UCSD-AML1 (cell line): ENCODE results near the gene GTPBP4.
"Not testable (repeated sequence)": the region's sequence is repeated elsewhere in the genome, so short reads cannot be mapped to it uniquely, and the experiment has no call there.

Source experiments
- DNase-seq: peaks from one replicate; lab custom pipeline; 2025; ENCODE audit not compliant: unreplicated experiment; lab: John Stamatoyannopoulos, UW

The GTPBP4 gene

GRCh38 chr10:1056326-1057105 lies 68.3 kb downstream of the GTPBP4 start, which contains the start of gene WDR37:
TSS of gene WDR37 (plus strand) at chr10:1056385. CDS start at chr10:1072156, 15,771 bp downstream.
- DNase-seq: peak; percentile 88

DNA sequence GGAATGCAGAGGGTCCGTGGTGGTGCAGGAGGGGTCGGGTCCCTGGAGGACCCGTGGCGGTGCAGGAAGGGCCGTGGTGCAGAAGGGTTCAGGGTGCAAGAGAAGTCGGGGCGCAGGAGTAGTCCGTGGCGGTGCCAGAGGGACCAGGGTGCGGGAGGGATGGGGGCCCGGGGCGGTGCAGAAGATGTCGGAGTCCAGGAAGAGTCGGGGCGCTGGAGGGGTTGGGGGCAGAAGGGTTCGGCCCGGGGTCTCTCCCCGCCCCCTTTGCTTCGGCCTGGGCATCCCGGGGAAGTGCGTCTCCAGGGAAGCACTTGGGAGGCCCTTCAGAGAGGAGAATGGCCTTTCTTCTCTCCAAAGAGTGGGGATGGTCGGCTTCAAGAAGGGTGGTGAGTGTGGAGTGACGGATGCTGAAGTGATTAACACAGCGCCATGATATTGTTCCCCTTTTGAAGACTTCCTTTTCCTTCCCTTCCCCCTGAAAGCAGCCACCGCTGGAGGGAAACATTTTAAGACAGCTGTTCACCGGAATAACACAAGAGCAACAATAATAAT lies 68.9 kb downstream of the GTPBP4 start:
- DNase-seq: peak; percentile 51

- no peak for DNase-seq
Observed at GRCh38 chr10:1058017-1058416, 69.8 kb downstream of the GTPBP4 start.

- DNase-seq: no peak
Observed at GRCh38 chr10:1059902-1060301, 71.7 kb downstream of the GTPBP4 start.

DNA sequence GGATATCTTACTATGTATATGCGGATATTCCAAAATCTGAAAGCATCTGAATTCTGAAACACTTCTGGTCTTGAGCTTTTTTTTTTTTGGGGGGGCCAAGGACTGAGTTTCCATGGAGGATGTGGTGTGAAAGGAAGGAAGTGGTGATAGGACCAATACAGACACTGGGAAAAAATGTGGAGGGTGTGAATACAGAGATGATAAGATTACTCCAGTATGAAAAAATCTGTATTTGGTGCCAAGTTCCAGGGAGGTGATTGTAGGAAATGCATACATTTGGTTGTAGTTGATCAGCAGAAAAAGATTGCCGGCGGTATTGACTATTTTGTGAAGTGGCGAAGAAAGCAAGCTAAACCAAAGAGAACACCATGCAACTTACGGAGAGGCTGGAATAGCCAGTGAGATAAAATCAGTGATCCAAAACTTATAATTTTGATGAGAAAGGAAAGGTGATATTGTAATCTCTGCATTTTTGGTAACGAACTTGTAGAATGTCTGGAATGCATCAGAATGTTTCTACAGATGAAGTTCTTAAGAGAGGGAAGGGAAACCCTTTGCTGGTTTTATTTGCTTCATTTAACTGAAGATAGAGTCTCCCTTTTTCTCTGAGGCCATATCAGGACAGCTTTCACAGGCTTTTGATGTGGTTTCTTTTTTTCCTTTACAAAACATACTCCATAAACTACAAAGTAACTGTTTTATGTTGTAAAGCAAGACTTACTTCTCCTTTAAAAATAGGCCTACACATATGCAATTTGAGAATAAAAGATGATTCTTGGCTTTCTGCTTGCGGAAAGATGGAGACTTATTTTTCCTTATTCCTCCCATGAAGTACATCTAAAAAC lies 73.9 kb downstream of the GTPBP4 start:
- DNase-seq: no peak

DNA sequence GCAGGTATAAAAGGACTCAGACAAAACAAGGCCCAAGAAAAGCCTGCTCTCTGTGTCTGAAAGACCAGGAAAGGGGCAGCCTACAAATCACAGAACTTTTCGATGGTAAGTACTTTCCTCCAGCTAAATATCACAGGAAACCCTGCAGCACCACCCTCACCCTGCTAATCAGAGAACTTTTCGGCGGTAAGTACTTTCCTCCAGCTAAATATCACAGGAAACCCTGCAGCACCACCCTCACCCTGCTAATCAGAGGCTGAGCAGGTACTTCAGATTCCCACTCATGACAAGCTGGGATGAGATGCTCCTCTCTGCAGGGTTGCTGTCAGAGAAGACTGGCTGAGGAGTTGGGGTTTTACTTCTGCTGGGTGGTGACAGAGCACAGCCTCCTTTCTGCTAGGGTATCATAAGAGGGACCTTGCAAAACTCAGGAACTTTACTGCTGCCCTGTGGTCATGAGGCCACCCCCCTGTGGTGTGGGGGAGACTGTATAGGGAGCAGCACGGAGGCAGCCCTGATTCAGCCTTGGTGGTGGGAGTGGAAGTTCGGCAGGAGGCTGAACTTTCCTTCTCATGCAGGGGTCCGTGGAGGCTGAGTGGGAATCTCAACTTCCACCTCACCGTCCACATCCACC lies 75.1 kb downstream of the GTPBP4 start:
- DNase-seq: no peak

DNA sequence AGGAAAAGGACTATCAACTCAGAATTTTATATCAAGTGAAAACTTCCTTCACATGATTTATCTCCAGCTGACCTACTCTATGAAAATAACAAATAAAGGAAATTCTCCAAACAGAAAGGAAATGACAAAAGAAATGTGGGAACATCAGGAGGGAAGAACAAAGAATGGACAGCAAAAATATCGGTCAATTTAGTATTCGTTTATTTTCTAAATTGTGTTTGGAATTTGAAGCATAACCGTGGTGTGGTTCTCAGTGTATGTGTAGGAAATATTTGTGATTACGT lies 76.7 kb downstream of the GTPBP4 start:
- DNase-seq: no peak

GRCh38 chr10:1066734-1067133 lies 78.5 kb downstream of the GTPBP4 start:
- not testable (repeated sequence) for DNase-seq

- DNase-seq: no peak
Observed at GRCh38 chr10:1068380-1069361, 80.4 kb downstream of the GTPBP4 start.
